Lower leg skin (tissue), 3 donors: ENCODE results near the gene SULT2B1.
"Not testable (repeated sequence)": the region's sequence is repeated elsewhere in the genome, so short reads cannot be mapped to it uniquely, and the experiment has no call there.

ENCODE experiments used
- CTCF ChIP-seq, 3 donors: fragments of 450-650 bp; IDR thresholded peaks; one replicate each; pipeline ENCODE4 v1.5.1; 2016; ENCODE audit warnings: antibody characterized with exemption in 3 of 3, mild to moderate bottlenecking in 3 of 3, moderate library complexity in 2 of 3
- POLR2A ChIP-seq, 2 donors: fragments of 450-650 bp; IDR thresholded peaks; one replicate each; pipeline ENCODE4 v1.6.1; 2016 to 2017; ENCODE audit warnings: antibody characterized with exemption in 2 of 2, mild to moderate bottlenecking in 1 of 2, moderate library complexity in 1 of 2

GRCh38 chr19:48538057-48538456 is 13.9 kb upstream of the SULT2B1 start:
- not testable (repeated sequence) for TF ChIP-seq CTCF, POLR2A (IDR thresholded peaks at IDR 0.05)
